ENCODE measurements around the gene FRMPD1. TPM values are rescaled to one million over a fixed set of nuclear protein-coding genes. Genes with fewer than 3 reads are reported as not detected.
A peak's percentile ranks its signal among the peaks of the same experiment; 100 is the strongest.

Gene FRMPD1
- total RNA-seq, 6 experiments from 2014 or later, result 0.10 to 0.74 (median 0.51) TPM

DNA sequence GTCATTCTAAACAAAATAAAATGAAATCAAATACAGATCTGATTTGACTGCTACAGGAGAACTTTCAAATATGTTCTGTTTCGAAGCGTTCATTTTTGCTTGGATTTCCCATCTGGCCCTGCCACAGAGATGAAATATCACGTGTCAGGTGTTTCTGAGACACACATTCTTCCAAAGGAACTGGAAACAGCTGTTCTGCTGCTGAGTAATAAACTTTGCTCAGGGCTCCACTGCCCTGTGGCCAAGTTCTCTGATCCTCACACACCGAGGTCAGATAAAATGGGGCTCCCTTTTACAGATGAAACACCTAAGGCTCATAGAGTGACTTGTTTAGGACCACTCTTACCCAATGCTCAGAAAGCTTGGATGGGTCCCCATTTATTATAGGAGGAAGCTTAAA, 42.5 kb downstream of the FRMPD1 start:
- no peak overlapping the region for H3K4me3 ChIP-seq
- DNase-seq, result no peak
- no peak overlapping the region for H3K27ac ChIP-seq
- no peaks in the 10 kb centered on the region for H3K27me3 ChIP-seq
- TF ChIP-seq POLR2A (IDR thresholded peaks at IDR 0.05), result no peak
- TF ChIP-seq, protein P1, sequence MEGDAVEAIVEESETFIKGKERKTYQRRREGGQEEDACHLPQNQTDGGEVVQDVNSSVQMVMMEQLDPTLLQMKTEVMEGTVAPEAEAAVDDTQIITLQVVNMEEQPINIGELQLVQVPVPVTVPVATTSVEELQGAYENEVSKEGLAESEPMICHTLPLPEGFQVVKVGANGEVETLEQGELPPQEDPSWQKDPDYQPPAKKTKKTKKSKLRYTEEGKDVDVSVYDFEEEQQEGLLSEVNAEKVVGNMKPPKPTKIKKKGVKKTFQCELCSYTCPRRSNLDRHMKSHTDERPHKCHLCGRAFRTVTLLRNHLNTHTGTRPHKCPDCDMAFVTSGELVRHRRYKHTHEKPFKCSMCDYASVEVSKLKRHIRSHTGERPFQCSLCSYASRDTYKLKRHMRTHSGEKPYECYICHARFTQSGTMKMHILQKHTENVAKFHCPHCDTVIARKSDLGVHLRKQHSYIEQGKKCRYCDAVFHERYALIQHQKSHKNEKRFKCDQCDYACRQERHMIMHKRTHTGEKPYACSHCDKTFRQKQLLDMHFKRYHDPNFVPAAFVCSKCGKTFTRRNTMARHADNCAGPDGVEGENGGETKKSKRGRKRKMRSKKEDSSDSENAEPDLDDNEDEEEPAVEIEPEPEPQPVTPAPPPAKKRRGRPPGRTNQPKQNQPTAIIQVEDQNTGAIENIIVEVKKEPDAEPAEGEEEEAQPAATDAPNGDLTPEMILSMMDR (IDR thresholded peaks at IDR 0.05), result no peak
- intact Hi-C loops (cut with DNase I), result no loop called here
- H3K4me1 ChIP-seq, result no peaks in the 10 kb centered on the region
- no peaks in the 10 kb centered on the region for H3K9me3 ChIP-seq
- no peak for ATAC-seq
- WGBS (ENCODE audit: insufficient coverage, low coverage, low lambda C conversion rate, missing lambda C conversion rate), result 32% methylated on average over 4 of the region's 4 CpGs
- H3K36me3 ChIP-seq, result no peaks in the 10 kb centered on the region

- WGBS (ENCODE audit: insufficient coverage, low coverage, low lambda C conversion rate, missing lambda C conversion rate), result 79% methylated on average over 5 of the region's 5 CpGs
- DNase-seq (no peak), ATAC-seq (no peak)
- Histone ChIP-seq H3K36me3 (no peaks in the 10 kb centered on the region), H3K9me3 (no peaks in the 10 kb centered on the region), H3K4me3 (no peak overlapping the region), H3K27me3 (no peaks in the 10 kb centered on the region), H3K4me1 (no peaks in the 10 kb centered on the region), H3K27ac (no peak overlapping the region)
- intact Hi-C loops (cut with DNase I), result no loop called here
- TF ChIP-seq POLR2A (IDR thresholded peaks at IDR 0.05), result no peak
- TF ChIP-seq, protein P1 (IDR thresholded peaks at IDR 0.05), result no peak
These were observed 43.6 kb downstream of the FRMPD1 start for GRCh38 chr9:37694355-37694754.

- Histone ChIP-seq H3K4me3 (no peak overlapping the region), H3K9me3 (no peaks in the 10 kb centered on the region), H3K4me1 (peaks cover 0 to 9% (median 0%) of the 10 kb centered on the region in 4 donors), H3K36me3 (no peaks in the 10 kb centered on the region), H3K27ac (no peak overlapping the region), H3K27me3 (no peaks in the 10 kb centered on the region)
- no peak for TF ChIP-seq POLR2A (IDR thresholded peaks at IDR 0.05)
- TF ChIP-seq, protein P1 (IDR thresholded peaks at IDR 0.05), result no peak
- DNase-seq (no peak), ATAC-seq (no peak)
- intact Hi-C loops (cut with DNase I), result no loop called here
- WGBS (ENCODE audit: insufficient coverage, low coverage, low lambda C conversion rate, missing lambda C conversion rate), result 65% methylated on average over 1 of the region's 1 CpG
These were observed 45.8 kb downstream of the FRMPD1 start for GRCh38 chr9:37696528-37696927.

DNA sequence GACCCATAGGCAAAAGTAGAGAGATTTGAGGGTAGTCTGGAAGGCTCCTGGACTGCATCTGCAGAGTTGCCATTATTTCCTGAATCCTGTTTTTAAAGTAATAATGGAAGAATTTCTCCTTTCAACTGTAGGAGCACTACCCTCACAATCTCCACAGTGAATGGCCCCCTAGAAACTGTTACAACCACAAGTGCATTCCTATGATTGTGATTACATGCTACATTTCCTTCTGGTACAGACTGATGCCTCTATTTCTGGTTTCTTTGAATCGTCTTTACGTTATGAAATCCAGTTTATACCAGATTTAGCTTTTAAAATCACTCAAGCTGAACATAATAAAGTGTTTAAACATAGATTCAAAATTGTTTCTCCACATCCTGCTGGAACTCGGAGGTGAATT, 49.4 kb downstream of the FRMPD1 start:
- no peaks in the 10 kb centered on the region for H3K36me3 ChIP-seq
- 44% methylated on average over 3 of the region's 3 CpGs for WGBS (ENCODE audit: insufficient coverage, low coverage, low lambda C conversion rate, missing lambda C conversion rate)
- intact Hi-C loops (cut with DNase I), result no loop called here
- no peaks in the 10 kb centered on the region for H3K9me3 ChIP-seq
- ATAC-seq (no peak), DNase-seq (no peak)
- TF ChIP-seq, protein P1 (IDR thresholded peaks at IDR 0.05), result no peak
- no peak for TF ChIP-seq POLR2A (IDR thresholded peaks at IDR 0.05)
- no peak overlapping the region for H3K4me3 ChIP-seq
- no peaks in the 10 kb centered on the region for H3K27me3 ChIP-seq
- H3K4me1 ChIP-seq, result peaks cover 0 to 9% (median 0%) of the 10 kb centered on the region in 4 donors
- no peak overlapping the region for H3K27ac ChIP-seq

DNA sequence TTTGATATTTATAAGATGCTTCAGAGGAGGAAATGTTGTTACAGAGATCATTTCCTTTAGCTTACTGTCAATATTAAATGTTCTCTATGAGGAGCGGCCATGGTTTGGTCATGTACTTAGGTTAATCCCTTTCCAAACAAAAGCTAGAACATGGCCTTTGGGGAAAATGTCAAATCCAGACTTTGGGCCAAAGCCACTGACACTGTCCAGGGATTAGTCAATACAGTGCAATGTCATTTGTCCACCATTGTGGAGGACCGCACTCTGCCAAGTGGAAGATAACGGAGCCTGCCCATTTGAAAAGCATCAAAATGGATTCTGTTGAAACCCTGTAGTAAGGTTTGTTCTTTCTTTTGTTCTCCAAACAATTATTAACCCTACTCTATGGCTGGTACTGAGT, 50.1 kb downstream of the FRMPD1 start:
- peak in 1 of 3 donors; percentile 59 for DNase-seq
- no peak overlapping the region for H3K27ac ChIP-seq
- no peaks in the 10 kb centered on the region for H3K27me3 ChIP-seq
- no peaks in the 10 kb centered on the region for H3K36me3 ChIP-seq
- intact Hi-C loops (cut with DNase I), result no loop called here
- WGBS (ENCODE audit: insufficient coverage, low coverage, low lambda C conversion rate, missing lambda C conversion rate), result 40% methylated on average over 3 of the region's 3 CpGs
- peaks cover 0 to 9% (median 0%) of the 10 kb centered on the region in 4 donors for H3K4me1 ChIP-seq
- TF ChIP-seq, protein P1 (IDR thresholded peaks at IDR 0.05), result no peak
- no peak for TF ChIP-seq POLR2A (IDR thresholded peaks at IDR 0.05)
- peak; percentile 76 to 92 (median 80) for ATAC-seq
- H3K9me3 ChIP-seq, result no peaks in the 10 kb centered on the region
- no peak overlapping the region for H3K4me3 ChIP-seq

Data from right lobe of liver (tissue), 6 donors.